NT2/D1 (cell line): ENCODE data around the gene FGF4.

Experiments
- DNase-seq: peaks from one replicate; pipeline ENCODE4 v3.0.0-alpha.2; 2011; ENCODE audit warnings: low read depth, low spot score
- H3K27me3 ChIP-seq: 2 replicates; pipeline ENCODE4 v1.6.0; 2011; ENCODE audit warnings: mild to moderate bottlenecking; ENCODE audit not compliant: insufficient read length, insufficient read depth
- H3K36me3 ChIP-seq: 2 replicates; pipeline ENCODE4 v1.6.1; 2011; ENCODE audit warnings: mild to moderate bottlenecking, low read length, mixed read lengths; ENCODE audit not compliant: insufficient read depth, insufficient read length
- H3K4me1 ChIP-seq: 2 replicates; pipeline ENCODE4 v1.5.1; 2011; ENCODE audit not compliant: insufficient read depth, insufficient read length
- H3K4me3 ChIP-seq: 2 replicates; pipeline ENCODE4 v1.5.1; 2011; ENCODE audit warnings: low read depth; ENCODE audit not compliant: insufficient read length
- H3K9ac ChIP-seq: 2 replicates; pipeline ENCODE4 v1.6.0; 2011; ENCODE audit warnings: low read depth; ENCODE audit not compliant: insufficient read length
- H3K9me3 ChIP-seq: 2 replicates; pipeline ENCODE4 v1.5.1; 2011; ENCODE audit warnings: mild to moderate bottlenecking, low read length; ENCODE audit not compliant: insufficient read depth
- SUZ12 ChIP-seq: IDR thresholded peaks from 2 replicates; pipeline ENCODE4 v1.6.1; 2011; ENCODE audit not compliant: insufficient read length, insufficient read depth; ENCODE audit errors: extremely low read depth
- YY1 ChIP-seq: IDR thresholded peaks from 2 replicates; pipeline ENCODE4 v1.6.1; 2011; ENCODE audit not compliant: insufficient read length, insufficient read depth
- ZNF274 ChIP-seq: IDR thresholded peaks from 2 replicates; pipeline ENCODE4 v1.6.1; 2011; ENCODE audit warnings: mild to moderate bottlenecking, low read depth, low read length

Gene FGF4

GRCh38 chr11:69721106-69721505 lies 54.0 kb downstream of the FGF4 start:
- Histone ChIP-seq H3K36me3 (no peaks in the 10 kb centered on the region), H3K27me3 (peaks cover 21% of the 10 kb centered on the region)

More at GRCh38 chr11:69721106-69721505, 54.0 kb downstream of the FGF4 start:
- Histone ChIP-seq H3K4me1 (peaks cover 5% of the 10 kb centered on the region), H3K4me3 (no peak overlapping the region), H3K9me3 (no peaks in the 10 kb centered on the region), H3K9ac (no peak overlapping the region)
- no peak for TF ChIP-seq SUZ12
- TF ChIP-seq YY1 = no peak
- TF ChIP-seq ZNF274 = no peak
- DNase-seq = no peak
